PC-3 (cell line): ENCODE measurements around the gene WDR72.

Experiments used
- EZH2 ChIP-seq: fragments of 300-600 bp; sonication (generic); IDR thresholded peaks from one replicate; pipeline ENCODE4 v1.6.1; 2017; ENCODE audit warnings: antibody characterized with exemption, mild to moderate bottlenecking, low read length; ENCODE audit not compliant: unreplicated experiment
- EZH2phosphoT487 ChIP-seq: fragments of 300-600 bp; sonication (generic); IDR thresholded peaks from 2 replicates; pipeline ENCODE4 v1.6.1; 2018; ENCODE audit warnings: mild to moderate bottlenecking, antibody characterized with exemption, low read length, borderline replicate concordance
- TF ChIP-seq, protein P1 (sequence below): fragments of 300-600 bp; sonication (generic); conservative IDR thresholded peaks from 2 replicates; pipeline ENCODE4 v1.5.1; 2017; ENCODE audit warnings: antibody characterized with exemption, low read depth, mild to moderate bottlenecking, low read length

DNA sequence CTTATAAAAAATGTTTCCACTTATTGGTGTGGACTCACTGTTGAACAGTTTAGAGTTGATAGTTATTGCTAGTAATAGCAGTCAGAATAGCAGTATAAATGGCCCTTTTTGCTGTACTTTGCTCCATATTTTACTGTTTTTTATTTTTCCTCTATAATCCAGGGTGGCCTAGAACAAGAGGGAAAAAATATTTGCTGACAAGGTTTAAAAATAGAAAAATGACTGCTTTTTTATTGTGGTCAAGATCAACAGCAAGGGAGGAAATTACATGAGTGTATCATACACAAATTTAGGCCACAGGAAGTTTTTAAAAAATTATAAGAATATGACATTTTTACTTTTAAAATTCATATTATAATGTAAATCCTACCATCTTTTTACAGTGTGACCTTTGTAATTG lies 269.1 kb downstream of the WDR72 start:
- TF ChIP-seq, protein P1, sequence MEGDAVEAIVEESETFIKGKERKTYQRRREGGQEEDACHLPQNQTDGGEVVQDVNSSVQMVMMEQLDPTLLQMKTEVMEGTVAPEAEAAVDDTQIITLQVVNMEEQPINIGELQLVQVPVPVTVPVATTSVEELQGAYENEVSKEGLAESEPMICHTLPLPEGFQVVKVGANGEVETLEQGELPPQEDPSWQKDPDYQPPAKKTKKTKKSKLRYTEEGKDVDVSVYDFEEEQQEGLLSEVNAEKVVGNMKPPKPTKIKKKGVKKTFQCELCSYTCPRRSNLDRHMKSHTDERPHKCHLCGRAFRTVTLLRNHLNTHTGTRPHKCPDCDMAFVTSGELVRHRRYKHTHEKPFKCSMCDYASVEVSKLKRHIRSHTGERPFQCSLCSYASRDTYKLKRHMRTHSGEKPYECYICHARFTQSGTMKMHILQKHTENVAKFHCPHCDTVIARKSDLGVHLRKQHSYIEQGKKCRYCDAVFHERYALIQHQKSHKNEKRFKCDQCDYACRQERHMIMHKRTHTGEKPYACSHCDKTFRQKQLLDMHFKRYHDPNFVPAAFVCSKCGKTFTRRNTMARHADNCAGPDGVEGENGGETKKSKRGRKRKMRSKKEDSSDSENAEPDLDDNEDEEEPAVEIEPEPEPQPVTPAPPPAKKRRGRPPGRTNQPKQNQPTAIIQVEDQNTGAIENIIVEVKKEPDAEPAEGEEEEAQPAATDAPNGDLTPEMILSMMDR = no peak
- TF ChIP-seq EZH2 = no peak
- TF ChIP-seq EZH2phosphoT487 = no peak
